ENCODE results near the gene ECE1.

The ECE1 gene

GRCh38 chr1:21289700-21290545, at the start of gene ECE1:
ECE1 (minus strand) TSS chr1:21290463; CDS start chr1:21290414, 49 bp downstream.
- no peak for DNase-seq

DNA sequence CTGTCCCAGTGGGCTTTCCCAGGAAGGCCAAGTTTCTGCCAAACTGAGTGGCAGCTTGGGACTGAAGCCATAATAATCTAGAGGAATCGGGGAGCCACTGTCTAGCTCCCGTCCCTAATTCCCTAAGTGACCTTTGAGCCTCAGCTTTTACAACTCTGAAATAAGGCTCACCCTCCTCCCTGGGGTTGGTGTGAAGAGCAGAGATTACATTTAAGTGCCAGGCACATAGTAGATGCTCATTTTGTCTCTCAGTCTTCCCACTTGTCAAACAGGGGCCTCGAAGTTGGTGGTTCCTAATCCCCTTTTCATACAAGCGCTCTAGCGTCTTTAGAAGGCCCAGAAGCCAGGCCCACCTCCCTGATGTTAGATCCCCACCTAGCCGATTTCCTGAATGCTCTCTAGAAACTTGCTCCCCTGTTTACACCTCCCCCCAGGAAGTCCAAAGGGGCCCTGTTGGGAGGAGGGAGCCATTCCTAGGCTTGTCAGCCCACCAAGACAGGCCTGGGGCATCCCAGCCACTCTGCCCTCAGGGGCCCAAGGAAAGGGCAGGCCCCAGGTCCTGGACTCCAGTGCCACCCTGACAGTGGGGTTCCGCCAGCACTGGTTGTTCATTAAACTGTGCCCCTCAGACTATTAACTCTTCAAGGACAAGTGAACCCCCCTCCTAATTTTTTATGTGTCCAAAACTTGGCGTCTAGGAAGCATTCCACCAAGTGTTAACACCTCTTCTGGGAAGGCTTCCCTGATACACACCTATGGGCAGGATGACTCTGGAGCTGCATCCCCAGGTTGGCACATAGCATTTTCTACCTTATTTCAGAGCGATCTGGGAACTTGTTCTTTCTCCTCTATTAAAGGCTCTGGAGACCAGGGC, 49.3 kb upstream of the ECE1 start:
- DNase-seq, result no peak

- DNase-seq, result peak; percentile 91
These were observed 48.5 kb upstream of the ECE1 start for GRCh38 chr1:21338573-21339355.

DNA sequence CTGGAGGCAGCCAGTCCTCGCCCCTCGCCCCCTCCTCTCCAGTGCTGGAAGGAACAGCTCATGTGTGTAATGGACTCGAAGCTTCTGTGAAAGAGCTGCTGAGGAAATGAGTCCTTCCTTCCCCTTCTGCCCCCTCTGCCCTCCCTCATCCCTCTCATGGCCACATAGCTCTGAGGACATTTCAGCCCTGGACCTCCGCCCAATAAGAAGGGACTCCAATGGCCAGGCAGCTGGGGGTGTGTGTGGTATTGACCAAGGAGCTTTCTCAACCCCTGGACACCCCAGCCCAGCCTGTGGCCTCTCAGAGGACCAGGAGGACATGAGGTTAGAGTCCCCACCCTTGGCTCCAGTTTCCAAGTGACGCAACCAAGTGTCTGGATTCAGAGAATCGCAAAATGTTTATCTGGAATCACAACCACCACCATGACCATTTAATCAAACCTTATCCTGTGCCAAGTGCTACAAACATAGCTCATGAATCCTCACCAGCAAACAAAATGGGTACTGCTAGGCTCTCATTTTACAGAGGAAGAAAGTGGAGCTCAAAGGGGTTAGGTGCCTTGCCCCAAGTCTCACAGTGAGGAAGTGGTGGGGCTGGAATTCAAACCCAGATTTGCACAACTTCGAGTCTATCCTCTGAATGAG, 47.8 kb upstream of the ECE1 start:
- DNase-seq, result no peak

- DNase-seq, result peak; percentile 27
These were observed 47.2 kb upstream of the ECE1 start for GRCh38 chr1:21337454-21337927.

DNA sequence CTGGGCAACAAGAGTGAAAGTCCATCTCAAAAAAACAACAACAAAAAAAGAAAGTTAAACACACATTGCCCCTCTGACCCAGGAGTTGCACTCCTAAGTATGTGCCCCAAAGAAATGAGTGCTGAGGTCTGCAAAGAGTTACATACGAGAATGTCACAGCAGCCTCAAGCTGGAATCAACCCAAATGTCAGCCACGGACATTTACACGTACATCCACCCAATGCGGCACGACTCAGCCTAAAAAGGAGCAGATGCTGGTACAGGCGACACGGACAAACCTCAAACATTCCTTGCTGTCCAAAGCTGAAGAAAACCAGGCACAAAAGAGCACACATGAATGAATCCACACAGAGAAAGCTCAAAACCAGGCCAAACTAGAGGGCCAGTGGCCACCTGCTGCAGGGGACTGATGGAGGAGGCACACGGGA, 46.8 kb upstream of the ECE1 start:
- no peak for DNase-seq

DNA sequence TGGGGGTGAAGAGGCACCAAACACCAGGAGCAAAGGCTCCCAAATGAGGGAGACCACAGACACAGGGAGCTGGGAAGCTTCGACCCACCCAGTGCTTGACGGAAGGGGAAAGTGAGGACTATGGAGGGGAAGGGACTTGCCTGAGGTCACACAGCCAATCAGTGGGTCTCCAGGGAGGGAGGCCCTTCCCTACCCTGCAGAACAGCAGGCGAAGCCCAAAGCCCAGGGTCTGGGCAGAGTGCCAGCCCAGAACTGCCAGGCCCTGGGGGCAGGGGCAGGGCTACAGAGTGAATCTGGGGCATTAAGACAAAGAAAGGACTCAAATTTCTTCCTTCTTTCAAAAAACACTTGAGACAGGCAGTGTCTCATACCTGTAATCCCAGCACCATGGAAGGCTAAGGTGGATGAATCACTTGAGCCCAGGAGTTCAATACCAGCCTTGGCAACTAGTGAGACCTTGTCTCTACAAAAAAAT, 45.5 kb upstream of the ECE1 start:
- DNase-seq, result peak; percentile 84

DNA sequence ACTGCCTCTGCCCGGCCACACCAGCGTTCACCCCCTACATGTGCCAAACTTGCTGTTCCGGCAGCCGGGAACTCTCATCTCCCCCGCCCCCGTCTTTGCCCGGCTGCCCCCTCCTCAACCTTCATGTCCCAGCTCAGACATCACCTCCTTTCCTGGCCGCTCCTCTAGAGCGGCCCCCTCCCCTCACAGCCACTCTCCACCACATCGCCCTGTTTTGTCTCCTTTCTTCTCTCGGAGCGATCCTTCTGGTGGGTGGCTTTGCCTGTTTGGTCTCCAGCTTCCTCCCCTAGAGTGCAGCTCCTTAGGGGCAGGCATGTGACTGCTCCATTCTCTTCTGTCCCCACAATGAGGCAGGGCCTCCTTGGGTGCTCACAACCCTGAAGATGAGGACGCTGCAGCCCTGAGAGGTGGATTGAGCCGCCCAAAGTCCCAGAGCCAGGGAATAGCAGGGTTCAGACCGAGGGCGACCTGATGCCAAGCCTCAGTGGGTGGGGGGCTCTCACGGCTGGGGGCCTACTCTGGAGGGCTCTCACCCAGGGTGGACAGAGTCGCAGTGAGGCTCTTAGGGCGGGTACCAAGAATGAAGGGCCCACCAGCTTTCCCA, 44.9 kb upstream of the ECE1 start:
- DNase-seq, result no peak

GRCh38 chr1:21334214-21335087, 44.2 kb upstream of the ECE1 start:
- DNase-seq, result no peak

GRCh38 chr1:21333824-21334213, 43.6 kb upstream of the ECE1 start:
- DNase-seq, result no peak

- no peak for DNase-seq
These were observed 42.5 kb upstream of the ECE1 start for GRCh38 chr1:21332554-21333311.

- no peak for DNase-seq
These were observed 41.7 kb upstream of the ECE1 start for GRCh38 chr1:21331752-21332478.

GRCh38 chr1:21330544-21330943, 40.3 kb upstream of the ECE1 start:
- no peak for DNase-seq

GRCh38 chr1:21329209-21329844, 39.1 kb upstream of the ECE1 start:
- DNase-seq, result no peak

DNA sequence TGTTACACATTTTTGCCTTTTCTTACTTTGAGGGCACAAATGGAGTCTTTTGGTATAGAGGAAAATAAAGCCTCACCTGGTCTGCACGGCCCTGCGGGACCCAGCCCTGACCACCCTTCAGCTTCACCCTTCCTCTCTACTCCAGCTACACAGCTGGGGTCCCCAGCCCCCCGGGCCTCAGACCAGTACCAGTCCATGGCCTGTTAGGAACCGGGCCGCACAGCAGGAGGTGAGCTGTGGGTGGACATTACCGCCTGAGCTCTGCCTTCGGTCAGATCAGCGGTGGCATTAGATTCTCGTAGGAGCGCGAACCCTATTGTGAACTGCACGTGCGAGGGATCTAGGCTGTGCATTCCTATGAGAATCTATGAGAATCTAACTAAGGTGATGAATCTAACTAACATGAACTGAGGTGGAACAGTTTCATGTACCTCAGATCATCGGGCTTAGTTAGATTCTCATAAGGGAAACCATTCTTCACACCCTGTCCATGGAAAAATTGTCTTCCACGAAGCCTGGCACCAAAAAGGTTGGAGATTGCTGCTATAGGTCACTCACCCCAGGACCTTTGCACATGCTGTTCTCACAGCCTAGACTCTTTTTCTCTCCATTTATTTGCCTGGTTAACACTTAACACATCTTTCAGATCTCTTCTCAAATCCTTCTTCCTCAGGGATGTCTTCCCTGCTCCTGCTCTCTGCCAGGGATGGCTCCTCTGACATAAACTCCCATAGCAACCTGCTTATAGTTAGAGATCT, 37.5 kb upstream of the ECE1 start:
- DNase-seq, result no peak

DNA sequence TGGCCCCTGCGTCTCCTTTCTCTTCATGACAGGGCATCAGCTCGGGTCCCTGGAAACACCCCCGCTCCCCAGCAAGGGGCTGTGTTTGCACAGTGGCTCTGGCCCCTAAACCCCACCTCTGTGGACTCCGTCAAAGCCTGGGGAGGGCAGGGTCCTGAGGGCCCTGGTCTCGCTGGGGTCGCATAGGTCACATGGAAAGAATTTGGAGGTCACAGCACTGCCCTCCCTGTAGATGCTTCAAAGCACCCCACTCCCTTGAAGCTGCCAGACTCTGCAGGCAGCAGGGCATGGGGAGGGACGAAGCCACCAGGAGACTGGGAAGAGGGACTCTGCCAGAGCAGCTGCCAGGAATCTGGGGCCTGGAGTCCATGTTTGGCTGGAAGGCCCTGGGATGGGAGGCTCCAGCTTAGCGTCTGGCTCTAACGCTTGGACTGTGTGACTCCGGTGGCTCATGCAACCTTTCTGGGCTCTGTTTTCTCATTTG, 36.6 kb upstream of the ECE1 start:
- DNase-seq, result no peak

DNA sequence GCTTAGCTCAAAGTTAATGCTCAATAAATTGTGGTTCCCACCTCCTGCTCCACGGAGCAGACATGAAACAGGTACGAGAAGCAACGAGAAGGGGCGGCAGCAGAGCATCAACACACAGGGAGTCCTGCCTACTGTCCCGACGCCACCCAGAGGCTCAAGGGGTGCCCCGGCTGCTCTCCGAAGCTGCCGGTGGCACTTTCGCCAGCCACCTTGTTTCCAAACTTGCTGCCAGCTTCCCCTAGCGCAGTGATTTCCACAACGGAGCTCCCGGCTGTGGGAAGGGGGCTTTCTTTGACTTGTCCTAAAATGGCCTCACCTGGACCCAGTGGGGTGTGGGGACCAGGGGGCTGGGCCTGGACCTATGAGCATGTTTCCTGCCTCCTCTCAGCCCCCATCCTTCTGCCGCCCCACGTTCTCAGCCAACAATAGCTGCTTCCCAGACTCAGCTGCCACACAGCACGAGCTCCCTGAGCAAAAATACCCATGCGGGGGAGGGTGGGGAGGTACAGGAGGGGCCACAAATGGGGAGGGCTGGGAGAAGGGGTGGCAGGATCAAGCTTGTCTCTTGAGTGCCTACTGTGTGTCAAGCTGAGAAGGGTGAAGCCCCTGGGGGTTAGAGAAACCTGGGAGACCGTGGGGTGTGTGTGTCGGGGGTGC, 35.6 kb upstream of the ECE1 start:
- no peak for DNase-seq
